Loucy (cell line): ENCODE results near the gene ADRA1B.

Experiments used
- H2AFZ ChIP-seq: fragments of 200-600 bp; sonication (generic); 2 replicates; pipeline ENCODE4 v1.6.0; 2016; ENCODE audit warnings: antibody characterized with exemption, mild to moderate bottlenecking, low read length, moderate library complexity
- H3F3A ChIP-seq: fragments of 200-600 bp; 2 replicates; pipeline ENCODE4 v1.6.0; 2016; ENCODE audit warnings: antibody characterized with exemption, low read depth, mild to moderate bottlenecking
- H3K27me3 ChIP-seq: fragments of 200-600 bp; sonication (generic); 2 replicates; pipeline ENCODE4 v1.6.1; 2014; ENCODE audit warnings: low read length, mild to moderate bottlenecking; ENCODE audit not compliant: insufficient read depth, poor library complexity, severe bottlenecking
- H3K36me3 ChIP-seq: fragments of 200-600 bp; sonication (generic); 2 replicates; pipeline ENCODE4 v1.6.1; 2016; ENCODE audit warnings: low read length; ENCODE audit not compliant: insufficient read depth
- H3K4me1 ChIP-seq: fragments of 200-600 bp; sonication (generic); 2 replicates; pipeline ENCODE4 v1.5.1; 2014; ENCODE audit warnings: low read length, mild to moderate bottlenecking; ENCODE audit not compliant: insufficient read depth, poor library complexity, severe bottlenecking
- H3K4me2 ChIP-seq: fragments of 200-600 bp; sonication (generic); 2 replicates; pipeline ENCODE4 v1.6.0; 2014; ENCODE audit warnings: antibody characterized with exemption, low read length, low read depth, mild to moderate bottlenecking; ENCODE audit not compliant: poor library complexity, severe bottlenecking
- H3K4me3 ChIP-seq: fragments of 200-600 bp; sonication (generic); 2 replicates; pipeline ENCODE4 v1.5.1; 2014; ENCODE audit warnings: low read length, mild to moderate bottlenecking, mixed read lengths; ENCODE audit not compliant: poor library complexity, severe bottlenecking
- H3K79me2 ChIP-seq: fragments of 200-600 bp; sonication (generic); 2 replicates; pipeline ENCODE4 v1.6.1; 2014; ENCODE audit warnings: low read length; ENCODE audit not compliant: insufficient read depth
- H3K9ac ChIP-seq: fragments of 200-600 bp; sonication (generic); 2 replicates; pipeline ENCODE4 v1.6.0; 2014; ENCODE audit warnings: mild to moderate bottlenecking, low read depth, low read length, moderate library complexity; ENCODE audit not compliant: poor library complexity, severe bottlenecking
- H3K9me2 ChIP-seq: fragments of 200-600 bp; sonication (generic); replicated peaks from 2 replicates; pipeline ENCODE4 v1.6.1; 2016; ENCODE audit warnings: low read depth, low read length, mixed read lengths
- H3K9me3 ChIP-seq: fragments of 200-600 bp; sonication (generic); 2 replicates; pipeline ENCODE4 v1.6.1; 2014; ENCODE audit warnings: mild to moderate bottlenecking, antibody characterized with exemption, low read length, low read depth; ENCODE audit not compliant: insufficient read depth
- H4K20me1 ChIP-seq: fragments of 200-600 bp; sonication (generic); 2 replicates; pipeline ENCODE4 v1.6.0; 2014; ENCODE audit warnings: antibody characterized with exemption, low read length, mild to moderate bottlenecking; ENCODE audit not compliant: insufficient read depth, poor library complexity, severe bottlenecking
- CTCF ChIP-seq: fragments of 200-600 bp; sonication (generic); conservative IDR thresholded peaks from 2 replicates; pipeline ENCODE4 v1.5.1; 2014; ENCODE audit warnings: mild to moderate bottlenecking, antibody characterized with exemption, low read length
- EZH2phosphoT487 ChIP-seq: fragments of 200-600 bp; IDR thresholded peaks from 2 replicates; pipeline ENCODE4 v1.6.1; 2018; ENCODE audit warnings: antibody characterized with exemption, mild to moderate bottlenecking, moderate library complexity, borderline replicate concordance

Gene ADRA1B

GRCh38 chr5:159880676-159881075, 35.6 kb upstream of the ADRA1B start:
- Histone ChIP-seq H2AFZ (no peak overlapping the region), H3K36me3 (no peaks in the 10 kb centered on the region), H3K4me2 (no peak overlapping the region), H3K4me3 (no peak overlapping the region), H3K9me3 (no peaks in the 10 kb centered on the region), H3K79me2 (no peaks in the 10 kb centered on the region), H3F3A (no peaks in the 10 kb centered on the region), H3K4me1 (no peaks in the 10 kb centered on the region), H3K27me3 (no peaks in the 10 kb centered on the region), H4K20me1 (no peaks in the 10 kb centered on the region), H3K9ac (no peak overlapping the region), H3K9me2 (no peaks in the 10 kb centered on the region)
- no peak for TF ChIP-seq EZH2phosphoT487
- TF ChIP-seq CTCF, result no peak

- H2AFZ ChIP-seq, result no peak overlapping the region
- H3K4me1 ChIP-seq, result no peaks in the 10 kb centered on the region
- H3K27me3 ChIP-seq, result no peaks in the 10 kb centered on the region
- H3F3A ChIP-seq, result no peaks in the 10 kb centered on the region
- no peaks in the 10 kb centered on the region for H3K9me3 ChIP-seq
- H3K9ac ChIP-seq, result no peak overlapping the region
- no peak overlapping the region for H3K4me3 ChIP-seq
- H3K4me2 ChIP-seq, result no peak overlapping the region
- H4K20me1 ChIP-seq, result no peaks in the 10 kb centered on the region
- H3K79me2 ChIP-seq, result no peaks in the 10 kb centered on the region
- no peaks in the 10 kb centered on the region for H3K9me2 ChIP-seq
- no peaks in the 10 kb centered on the region for H3K36me3 ChIP-seq
- TF ChIP-seq CTCF (no peak), EZH2phosphoT487 (no peak)
These were observed 34.3 kb upstream of the ADRA1B start for GRCh38 chr5:159881967-159882366.

GRCh38 chr5:159883522-159883950, 32.7 kb upstream of the ADRA1B start:
- Histone ChIP-seq H2AFZ (no peak overlapping the region), H3K4me1 (no peaks in the 10 kb centered on the region), H3K9me3 (no peaks in the 10 kb centered on the region), H3F3A (no peaks in the 10 kb centered on the region), H3K9ac (no peak overlapping the region), H3K9me2 (no peaks in the 10 kb centered on the region), H3K79me2 (no peaks in the 10 kb centered on the region), H3K36me3 (no peaks in the 10 kb centered on the region), H3K4me2 (no peak overlapping the region), H3K27me3 (no peaks in the 10 kb centered on the region), H3K4me3 (no peak overlapping the region), H4K20me1 (no peaks in the 10 kb centered on the region)
- TF ChIP-seq CTCF, result no peak
- TF ChIP-seq EZH2phosphoT487, result no peak
